ENCODE measurements around the gene AGFG1.

DNA sequence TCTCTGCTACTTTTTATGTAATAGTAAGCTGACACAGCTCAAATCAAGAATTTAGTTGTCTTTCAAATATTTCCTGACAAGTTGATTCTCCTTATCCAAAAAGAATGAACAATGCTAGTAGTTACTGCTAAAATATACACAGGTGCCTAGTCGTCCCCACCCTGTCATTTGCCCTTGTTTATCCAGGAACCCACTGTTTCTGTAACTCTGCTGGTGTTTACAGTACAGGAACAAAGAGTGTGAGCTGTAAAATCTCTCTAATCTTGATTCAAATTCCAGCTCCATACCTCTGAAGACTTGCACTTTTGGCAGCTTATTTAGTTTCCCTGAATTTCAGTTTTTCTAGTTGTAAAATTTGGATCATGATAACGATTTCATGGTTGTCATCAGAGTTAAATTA, 105.6 kb downstream of the AGFG1 start:
- no peak for TF ChIP-seq CTCF (IDR thresholded peaks at IDR 0.05)
- TF ChIP-seq POLR2A (IDR thresholded peaks at IDR 0.05): no peak
